ENCODE measurements around the gene ADAP2. TPM values are rescaled to one million over a fixed set of nuclear protein-coding genes. Genes with fewer than 3 reads are reported as not detected.
"Not testable (repeated sequence)": the region's sequence is repeated elsewhere in the genome, so short reads cannot be mapped to it uniquely, and the experiment has no call there.

ADAP2 gene
- total and polyA plus RNA-seq, 10 donors = 10.3 to 79.7 (median 57.8) TPM

DNA sequence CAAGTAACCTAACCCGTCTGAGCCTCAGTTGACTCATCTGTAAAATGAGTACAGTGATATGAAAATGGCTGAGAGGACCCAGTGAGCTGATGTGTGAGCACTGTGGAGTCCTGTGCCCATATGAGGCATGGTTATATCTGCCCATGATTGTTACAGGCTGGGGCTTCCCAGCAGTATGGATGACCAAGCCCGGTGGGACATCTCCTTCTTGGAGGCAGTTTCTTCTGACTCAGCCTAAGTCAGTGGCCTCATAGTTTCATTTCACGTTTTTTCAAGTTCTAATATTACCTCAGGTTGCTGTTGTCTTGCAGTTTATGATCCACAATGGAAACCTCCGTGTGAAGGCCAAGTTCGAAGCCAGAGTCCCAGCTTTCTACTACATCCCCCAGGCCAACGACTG is 4.8 kb downstream of the ADAP2 start:
- no peak for TF ChIP-seq POLR2AphosphoS5 (IDR thresholded peaks at IDR 0.05)
- TF ChIP-seq, protein P1, sequence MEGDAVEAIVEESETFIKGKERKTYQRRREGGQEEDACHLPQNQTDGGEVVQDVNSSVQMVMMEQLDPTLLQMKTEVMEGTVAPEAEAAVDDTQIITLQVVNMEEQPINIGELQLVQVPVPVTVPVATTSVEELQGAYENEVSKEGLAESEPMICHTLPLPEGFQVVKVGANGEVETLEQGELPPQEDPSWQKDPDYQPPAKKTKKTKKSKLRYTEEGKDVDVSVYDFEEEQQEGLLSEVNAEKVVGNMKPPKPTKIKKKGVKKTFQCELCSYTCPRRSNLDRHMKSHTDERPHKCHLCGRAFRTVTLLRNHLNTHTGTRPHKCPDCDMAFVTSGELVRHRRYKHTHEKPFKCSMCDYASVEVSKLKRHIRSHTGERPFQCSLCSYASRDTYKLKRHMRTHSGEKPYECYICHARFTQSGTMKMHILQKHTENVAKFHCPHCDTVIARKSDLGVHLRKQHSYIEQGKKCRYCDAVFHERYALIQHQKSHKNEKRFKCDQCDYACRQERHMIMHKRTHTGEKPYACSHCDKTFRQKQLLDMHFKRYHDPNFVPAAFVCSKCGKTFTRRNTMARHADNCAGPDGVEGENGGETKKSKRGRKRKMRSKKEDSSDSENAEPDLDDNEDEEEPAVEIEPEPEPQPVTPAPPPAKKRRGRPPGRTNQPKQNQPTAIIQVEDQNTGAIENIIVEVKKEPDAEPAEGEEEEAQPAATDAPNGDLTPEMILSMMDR (IDR thresholded peaks at IDR 0.05 in 8 of 11, conservative IDR thresholded peaks at IDR 0.05 in 3 of 11) = no peak
- no peak for TF ChIP-seq POLR2A (IDR thresholded peaks at IDR 0.05)
- intact Hi-C loops (cut with DNase I; ENCODE audit: low total_unique reads) = no loop called here
- H3K36me3 ChIP-seq = peaks cover 0 to 38% (median 4%) of the 10 kb centered on the region in 6 donors
- H3K4me1 ChIP-seq = peaks cover 0 to 27% (median 16%) of the 10 kb centered on the region in 6 donors
- DNase-seq = no peak
- peaks cover 0 to 39% (median 16%) of the 10 kb centered on the region in 7 donors for H3K27me3 ChIP-seq (replicated peaks in 1 of 7)
- no peaks in the 10 kb centered on the region for H3K9me3 ChIP-seq
- 71 to 80% (median 74%) methylated on average over 6 of the region's 6 CpGs for WGBS, 5 donors
- no peak overlapping the region for H3K4me3 ChIP-seq
- no peak overlapping the region for H3K27ac ChIP-seq

DNA sequence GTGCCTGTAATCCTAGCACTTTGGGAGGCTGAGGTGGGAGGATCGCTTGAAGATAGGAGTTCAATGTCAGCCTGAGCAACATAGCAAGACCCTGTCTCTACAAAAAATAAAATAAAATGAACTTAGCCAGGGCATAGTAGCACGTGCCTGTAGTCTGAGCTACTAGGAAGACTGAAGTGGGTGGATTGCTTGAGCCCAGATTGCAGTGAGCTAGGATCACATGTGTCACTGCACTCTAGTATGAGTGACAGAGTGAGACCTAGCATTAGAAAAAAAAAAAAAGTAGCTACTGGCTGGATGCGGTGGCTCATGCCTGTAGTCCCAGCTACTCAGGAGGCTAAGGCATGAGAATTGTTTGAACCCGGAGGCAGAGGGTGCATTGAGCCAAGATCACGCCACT is 6.0 kb downstream of the ADAP2 start:
- Histone ChIP-seq H3K9me3 (no peaks in the 10 kb centered on the region), H3K4me1 (peaks cover 0 to 16% (median 4%) of the 10 kb centered on the region in 6 donors), H3K27ac (no peak overlapping the region), H3K4me3 (no peak overlapping the region), H3K27me3 (replicated peaks in 1 of 7) (peaks cover 0 to 26% (median 4%) of the 10 kb centered on the region in 7 donors), H3K36me3 (peaks cover 0 to 51% (median 4%) of the 10 kb centered on the region in 6 donors)
- DNase-seq = no peak
- 88 to 97% (median 94%) methylated on average over 5 of the region's 5 CpGs for whole genome bisulfite sequencing, 5 donors
- TF ChIP-seq, protein P1 (IDR thresholded peaks at IDR 0.05 in 8 of 11, conservative IDR thresholded peaks at IDR 0.05 in 3 of 11) = no peak
- TF ChIP-seq POLR2A (IDR thresholded peaks at IDR 0.05) = no peak
- no peak for TF ChIP-seq POLR2AphosphoS5 (IDR thresholded peaks at IDR 0.05)
- intact Hi-C loops (cut with DNase I; ENCODE audit: low total_unique reads) = no loop called here

DNA sequence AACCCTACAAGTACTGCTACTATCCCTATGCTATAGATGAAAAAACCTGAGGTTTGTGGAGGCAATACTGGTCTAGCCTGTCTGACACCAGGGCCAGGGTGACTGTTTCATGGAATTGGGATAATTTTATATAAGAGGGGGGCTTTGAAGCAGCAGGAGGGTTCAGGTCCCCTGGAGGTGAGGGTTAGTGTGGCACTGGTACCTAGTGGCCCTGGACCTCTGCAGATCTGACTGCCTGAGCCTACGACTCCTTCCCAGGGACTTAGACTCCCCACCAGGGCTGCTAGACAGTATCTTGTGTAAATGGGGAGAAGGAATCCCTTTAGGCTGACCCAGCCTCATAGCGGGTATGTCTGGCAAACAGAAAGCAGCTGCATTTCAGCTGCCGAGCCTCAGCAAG is 6.8 kb downstream of the ADAP2 start:
- TF ChIP-seq POLR2AphosphoS5 (IDR thresholded peaks at IDR 0.05) (no peak), POLR2A (IDR thresholded peaks at IDR 0.05) (no peak)
- TF ChIP-seq, protein P1 (IDR thresholded peaks at IDR 0.05 in 8 of 11, conservative IDR thresholded peaks at IDR 0.05 in 3 of 11) = no peak
- Histone ChIP-seq H3K4me3 (no peak overlapping the region), H3K4me1 (peaks cover 0 to 8% (median 0%) of the 10 kb centered on the region in 6 donors), H3K9me3 (no peaks in the 10 kb centered on the region), H3K36me3 (peaks cover 0 to 58% (median 4%) of the 10 kb centered on the region in 6 donors), H3K27ac (no peak overlapping the region), H3K27me3 (replicated peaks in 1 of 7) (peaks cover 0 to 18% (median 0%) of the 10 kb centered on the region in 7 donors)
- DNase-seq = no peak
- intact Hi-C loops (cut with DNase I; ENCODE audit: low total_unique reads) = no loop called here
- WGBS, 5 donors = 89 to 95% (median 92%) methylated on average over 3 of the region's 3 CpGs

DNA sequence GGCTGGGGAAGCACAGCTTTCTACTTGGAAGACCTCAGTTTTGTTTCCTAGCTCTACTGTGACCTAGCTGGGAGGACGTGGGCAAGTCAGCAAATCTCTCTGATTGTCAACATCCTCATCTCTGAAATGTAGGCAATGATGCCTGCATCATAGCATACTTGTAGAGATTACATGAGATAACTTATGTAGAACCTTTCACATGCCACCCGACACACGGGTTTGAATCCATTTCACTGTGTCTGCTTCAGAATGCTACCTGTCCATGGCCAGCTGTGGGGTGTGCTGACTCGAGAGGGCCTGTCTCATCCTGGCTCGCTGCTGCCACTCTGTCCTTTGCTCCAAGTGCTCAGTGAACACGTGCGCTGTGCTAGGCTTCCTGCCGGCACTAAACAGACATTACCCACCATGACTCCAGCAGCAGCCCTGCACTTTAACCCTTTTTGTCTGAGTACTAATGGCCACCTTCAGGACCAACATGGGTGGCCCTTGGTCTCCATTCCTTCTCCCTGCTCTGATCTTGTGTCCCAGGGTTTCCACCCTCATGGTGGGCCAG is 7.4 kb downstream of the ADAP2 start:
- DNase-seq = no peak

GRCh38 chr17:30929861-30930260 is 8.1 kb downstream of the ADAP2 start:
- H3K27ac ChIP-seq; H3K4me1 ChIP-seq; H3K27me3 ChIP-seq (replicated peaks in 1 of 7); intact Hi-C loops (cut with DNase I; ENCODE audit: low total_unique reads); DNase-seq; H3K9me3 ChIP-seq; H3K4me3 ChIP-seq: not testable (repeated sequence)
- peaks cover 0 to 63% (median 4%) of the 10 kb centered on the region in 6 donors for H3K36me3 ChIP-seq
- WGBS, 5 donors = 85 to 100% (median 94%) methylated on average over 3 of the region's 3 CpGs

More for the DNA sequence above, 7.4 kb downstream of the ADAP2 start:
- Histone ChIP-seq H3K27ac (no peak overlapping the region), H3K4me3 (no peak overlapping the region), H3K27me3 (replicated peaks in 1 of 7) (peaks cover 0 to 12% (median 0%) of the 10 kb centered on the region in 7 donors), H3K9me3 (no peaks in the 10 kb centered on the region), H3K4me1 (peaks cover 0 to 8% (median 0%) of the 10 kb centered on the region in 6 donors), H3K36me3 (peaks cover 0 to 58% (median 4%) of the 10 kb centered on the region in 6 donors)
- intact Hi-C loops (cut with DNase I; ENCODE audit: low total_unique reads) = no loop called here
- 66 to 80% (median 76%) methylated on average over 8 of the region's 8 CpGs for WGBS, 5 donors
- TF ChIP-seq POLR2A (IDR thresholded peaks at IDR 0.05) (no peak), POLR2AphosphoS5 (IDR thresholded peaks at IDR 0.05) (no peak)
- TF ChIP-seq, protein P1 (IDR thresholded peaks at IDR 0.05 in 8 of 11, conservative IDR thresholded peaks at IDR 0.05 in 3 of 11) = no peak
